GM21576 (cell line): ENCODE data around the gene PPFIBP1.
"Not testable (repeated sequence)": the region's sequence is repeated elsewhere in the genome, so short reads cannot be mapped to it uniquely, and the experiment has no call there.

Source experiments
- ATAC-seq: cut with Tn5 transposase; IDR thresholded peaks from one replicate; pipeline ENCODE4 v1.9.1; 2021; ENCODE audit warnings: mild to moderate bottlenecking, moderate library complexity; ENCODE audit not compliant: unreplicated experiment

The PPFIBP1 gene

GRCh38 chr12:27541031-27541719 is 17.2 kb downstream of the PPFIBP1 start:
- no peak for ATAC-seq

- no peak for ATAC-seq
These were observed 18.6 kb downstream of the PPFIBP1 start for GRCh38 chr12:27542628-27543027.

- ATAC-seq: not testable (repeated sequence)
These were observed 20.9 kb downstream of the PPFIBP1 start for GRCh38 chr12:27544858-27545257.

GRCh38 chr12:27545665-27546064 is 21.7 kb downstream of the PPFIBP1 start:
- ATAC-seq: no peak

GRCh38 chr12:27547592-27547991 is 23.6 kb downstream of the PPFIBP1 start:
- ATAC-seq: no peak

GRCh38 chr12:27548301-27549199 is 24.5 kb downstream of the PPFIBP1 start:
- no peak for ATAC-seq

- ATAC-seq: no peak
These were observed 25.3 kb downstream of the PPFIBP1 start for GRCh38 chr12:27549236-27549800.

- ATAC-seq: no peak
These were observed 26.0 kb downstream of the PPFIBP1 start for GRCh38 chr12:27549801-27550652.

- ATAC-seq: no peak
These were observed 26.6 kb downstream of the PPFIBP1 start for GRCh38 chr12:27550653-27550975.

GRCh38 chr12:27551172-27551840 is 27.3 kb downstream of the PPFIBP1 start:
- no peak for ATAC-seq

GRCh38 chr12:27552235-27552634 is 28.2 kb downstream of the PPFIBP1 start:
- no peak for ATAC-seq

GRCh38 chr12:27552886-27553560 is 29.0 kb downstream of the PPFIBP1 start:
- no peak for ATAC-seq

- no peak for ATAC-seq
These were observed 29.9 kb downstream of the PPFIBP1 start for GRCh38 chr12:27553941-27554340.

- no peak for ATAC-seq
These were observed 30.6 kb downstream of the PPFIBP1 start for GRCh38 chr12:27554421-27555186.

- ATAC-seq: no peak
These were observed 31.4 kb downstream of the PPFIBP1 start for GRCh38 chr12:27555361-27555760.

- no peak for ATAC-seq
These were observed 32.1 kb downstream of the PPFIBP1 start for GRCh38 chr12:27555925-27556778.

- no peak for ATAC-seq
These were observed 36.1 kb downstream of the PPFIBP1 start for GRCh38 chr12:27560126-27560525.
